Uterus (tissue), 2 donors: ENCODE results near the gene PKP4.

Source experiments
- POLR2A ChIP-seq, 2 donors: fragments of 450-650 bp; IDR thresholded peaks; one replicate each; pipeline ENCODE4 v1.6.1; 2016; ENCODE audit warnings: antibody characterized with exemption in 2 of 2, mild to moderate bottlenecking in 1 of 2, moderate library complexity in 1 of 2
- TF ChIP-seq, protein P1 (sequence below), 4 experiments: fragments of 200-600 bp in 2 of 4; fragments of 450-650 bp in 2 of 4; sonication (generic) in 2 of 4; IDR thresholded peaks; one replicate each; pipeline ENCODE4 v1.5.1; 2016 to 2019; ENCODE audit warnings: antibody characterized with exemption in 4 of 4, mild to moderate bottlenecking in 2 of 4, moderate library complexity in 1 of 4

DNA sequence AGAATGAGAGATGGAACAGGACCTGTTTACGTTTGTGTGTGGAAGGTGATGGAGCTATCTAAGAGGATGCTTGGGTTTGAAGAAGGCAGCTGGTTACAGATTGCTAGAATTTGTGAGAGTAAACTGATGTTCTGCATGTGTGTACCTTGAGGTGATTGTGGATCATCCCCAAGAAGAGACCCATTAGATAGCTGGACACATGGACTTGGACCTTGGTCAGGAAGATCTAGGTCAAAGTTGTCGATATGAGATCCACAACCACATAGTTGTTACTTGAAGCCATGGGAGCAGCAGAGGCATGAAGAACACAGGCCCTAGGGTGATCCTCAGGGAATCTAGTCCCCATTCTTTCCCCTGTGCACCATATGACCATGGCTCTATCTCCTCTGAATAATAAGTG lies 101.0 kb downstream of the PKP4 start:
- no peak for TF ChIP-seq POLR2A (IDR thresholded peaks at IDR 0.05)
- TF ChIP-seq, protein P1, sequence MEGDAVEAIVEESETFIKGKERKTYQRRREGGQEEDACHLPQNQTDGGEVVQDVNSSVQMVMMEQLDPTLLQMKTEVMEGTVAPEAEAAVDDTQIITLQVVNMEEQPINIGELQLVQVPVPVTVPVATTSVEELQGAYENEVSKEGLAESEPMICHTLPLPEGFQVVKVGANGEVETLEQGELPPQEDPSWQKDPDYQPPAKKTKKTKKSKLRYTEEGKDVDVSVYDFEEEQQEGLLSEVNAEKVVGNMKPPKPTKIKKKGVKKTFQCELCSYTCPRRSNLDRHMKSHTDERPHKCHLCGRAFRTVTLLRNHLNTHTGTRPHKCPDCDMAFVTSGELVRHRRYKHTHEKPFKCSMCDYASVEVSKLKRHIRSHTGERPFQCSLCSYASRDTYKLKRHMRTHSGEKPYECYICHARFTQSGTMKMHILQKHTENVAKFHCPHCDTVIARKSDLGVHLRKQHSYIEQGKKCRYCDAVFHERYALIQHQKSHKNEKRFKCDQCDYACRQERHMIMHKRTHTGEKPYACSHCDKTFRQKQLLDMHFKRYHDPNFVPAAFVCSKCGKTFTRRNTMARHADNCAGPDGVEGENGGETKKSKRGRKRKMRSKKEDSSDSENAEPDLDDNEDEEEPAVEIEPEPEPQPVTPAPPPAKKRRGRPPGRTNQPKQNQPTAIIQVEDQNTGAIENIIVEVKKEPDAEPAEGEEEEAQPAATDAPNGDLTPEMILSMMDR (IDR thresholded peaks at IDR 0.05): no peak
